Sigmoid colon (tissue), 4 donors: ENCODE results near the gene USP33.
"Not testable (repeated sequence)": the region's sequence is repeated elsewhere in the genome, so short reads cannot be mapped to it uniquely, and the experiment has no call there.

Experiments used
- EP300 ChIP-seq, 4 donors: sonication (generic); formaldehyde crosslinking; IDR thresholded peaks; one replicate each; pipeline ENCODE4 v1.6.1; 2017; ENCODE audit warnings: antibody characterized with exemption in 4 of 4
- POLR2A ChIP-seq, 2 donors: fragments of 450-650 bp; IDR thresholded peaks; one replicate each; pipeline ENCODE4 v1.6.1; 2016; ENCODE audit warnings: antibody characterized with exemption in 2 of 2, mild to moderate bottlenecking in 2 of 2, moderate library complexity in 2 of 2
- TF ChIP-seq, protein P1 (sequence below), 4 experiments: fragments of 450-650 bp in 3 of 4; fragments of 200-600 bp in 1 of 4; IDR thresholded peaks; one replicate each; pipeline ENCODE4 v1.5.1; 2016 to 2019; ENCODE audit warnings: antibody characterized with exemption in 4 of 4, mild to moderate bottlenecking in 3 of 4, moderate library complexity in 2 of 4

DNA sequence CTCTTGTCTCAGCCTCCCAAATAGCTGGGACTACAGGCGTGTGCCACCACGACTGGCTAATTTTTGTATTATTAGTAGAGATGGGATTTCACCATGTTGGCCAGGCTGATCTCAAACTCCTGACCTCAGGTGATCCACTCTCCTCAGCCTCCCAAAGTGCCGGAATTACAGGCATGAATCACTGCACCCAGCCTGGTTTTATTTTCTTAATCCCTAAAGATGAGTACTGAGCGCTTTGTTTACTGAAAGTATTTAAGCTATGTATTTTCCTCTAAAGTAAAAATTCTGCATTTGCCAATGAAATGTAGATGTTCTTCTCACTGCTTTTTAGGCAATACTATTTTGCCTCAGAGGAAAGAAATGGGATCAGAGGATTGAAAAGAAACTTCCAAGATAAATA, 10.2 kb downstream of the USP33 start:
- TF ChIP-seq, protein P1, sequence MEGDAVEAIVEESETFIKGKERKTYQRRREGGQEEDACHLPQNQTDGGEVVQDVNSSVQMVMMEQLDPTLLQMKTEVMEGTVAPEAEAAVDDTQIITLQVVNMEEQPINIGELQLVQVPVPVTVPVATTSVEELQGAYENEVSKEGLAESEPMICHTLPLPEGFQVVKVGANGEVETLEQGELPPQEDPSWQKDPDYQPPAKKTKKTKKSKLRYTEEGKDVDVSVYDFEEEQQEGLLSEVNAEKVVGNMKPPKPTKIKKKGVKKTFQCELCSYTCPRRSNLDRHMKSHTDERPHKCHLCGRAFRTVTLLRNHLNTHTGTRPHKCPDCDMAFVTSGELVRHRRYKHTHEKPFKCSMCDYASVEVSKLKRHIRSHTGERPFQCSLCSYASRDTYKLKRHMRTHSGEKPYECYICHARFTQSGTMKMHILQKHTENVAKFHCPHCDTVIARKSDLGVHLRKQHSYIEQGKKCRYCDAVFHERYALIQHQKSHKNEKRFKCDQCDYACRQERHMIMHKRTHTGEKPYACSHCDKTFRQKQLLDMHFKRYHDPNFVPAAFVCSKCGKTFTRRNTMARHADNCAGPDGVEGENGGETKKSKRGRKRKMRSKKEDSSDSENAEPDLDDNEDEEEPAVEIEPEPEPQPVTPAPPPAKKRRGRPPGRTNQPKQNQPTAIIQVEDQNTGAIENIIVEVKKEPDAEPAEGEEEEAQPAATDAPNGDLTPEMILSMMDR (IDR thresholded peaks at IDR 0.05): not testable (repeated sequence)
- not testable (repeated sequence) for TF ChIP-seq POLR2A, EP300 (IDR thresholded peaks at IDR 0.05)
